Duodenal mucosa (tissue), 2 donors: ENCODE data around the gene TMEM240.

ENCODE experiments used
- H3K27ac ChIP-seq: one replicate; pipeline ENCODE4 v1.7.0; 2013; ENCODE audit warnings: low read depth, low read length
- H3K27me3 ChIP-seq, 2 donors: one replicate each; pipeline ENCODE4 v1.7.0; 2013; ENCODE audit warnings: low read length in 2 of 2, control low read depth in 1 of 2; ENCODE audit not compliant: insufficient read depth in 2 of 2, control insufficient read depth in 1 of 2
- H3K36me3 ChIP-seq, 2 donors: one replicate each; pipeline ENCODE4 v1.7.0; 2013; ENCODE audit warnings: low read length in 2 of 2, control low read depth in 1 of 2; ENCODE audit not compliant: insufficient read depth in 2 of 2, control insufficient read depth in 1 of 2
- H3K4me1 ChIP-seq, 2 donors: one replicate each; pipeline ENCODE4 v1.7.0; 2013; ENCODE audit warnings: low read length in 2 of 2, control low read depth in 1 of 2; ENCODE audit not compliant: insufficient read depth in 2 of 2, control insufficient read depth in 1 of 2
- H3K4me3 ChIP-seq, 2 donors: one replicate each; pipeline ENCODE4 v1.7.0; 2013; ENCODE audit warnings: low read length in 2 of 2, low read depth in 1 of 2
- H3K9ac ChIP-seq, 2 donors: one replicate each; pipeline ENCODE4 v1.7.0; 2013; ENCODE audit warnings: low read length in 2 of 2, low read depth in 1 of 2
- H3K9me3 ChIP-seq, 2 donors: one replicate each; pipeline ENCODE4 v1.7.0; 2013; ENCODE audit warnings: low read length in 2 of 2, control low read depth in 1 of 2; ENCODE audit not compliant: control insufficient read depth in 1 of 2

The TMEM240 gene

DNA sequence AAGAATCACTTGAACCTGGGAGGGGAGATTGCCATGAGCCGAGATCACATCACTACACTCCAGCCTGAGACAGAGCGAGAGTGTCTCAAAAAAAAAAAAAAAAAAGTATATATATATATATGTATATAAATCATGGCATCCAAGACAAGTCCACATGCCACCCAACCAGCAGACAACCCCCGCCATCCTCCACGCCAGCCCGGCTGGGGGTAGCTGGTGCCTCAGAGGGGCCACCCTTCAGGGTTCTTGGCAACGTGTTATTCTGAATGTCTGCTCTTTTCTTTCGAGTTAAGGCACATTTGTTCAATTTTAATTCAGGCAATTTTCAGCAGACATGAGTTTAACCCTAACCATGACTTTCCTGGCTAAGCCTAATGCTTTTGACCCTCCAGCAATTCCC, 9.7 kb upstream of the TMEM240 start:
- H3K36me3 ChIP-seq = peaks cover 0 to 15% of the 10 kb centered on the region in 2 donors
- no peaks in the 10 kb centered on the region for H3K9me3 ChIP-seq
- H3K9ac ChIP-seq = no peak overlapping the region
- no peak overlapping the region for H3K27ac ChIP-seq
- H3K27me3 ChIP-seq = no peaks in the 10 kb centered on the region
- H3K4me1 ChIP-seq = no peaks in the 10 kb centered on the region
- no peak overlapping the region for H3K4me3 ChIP-seq

DNA sequence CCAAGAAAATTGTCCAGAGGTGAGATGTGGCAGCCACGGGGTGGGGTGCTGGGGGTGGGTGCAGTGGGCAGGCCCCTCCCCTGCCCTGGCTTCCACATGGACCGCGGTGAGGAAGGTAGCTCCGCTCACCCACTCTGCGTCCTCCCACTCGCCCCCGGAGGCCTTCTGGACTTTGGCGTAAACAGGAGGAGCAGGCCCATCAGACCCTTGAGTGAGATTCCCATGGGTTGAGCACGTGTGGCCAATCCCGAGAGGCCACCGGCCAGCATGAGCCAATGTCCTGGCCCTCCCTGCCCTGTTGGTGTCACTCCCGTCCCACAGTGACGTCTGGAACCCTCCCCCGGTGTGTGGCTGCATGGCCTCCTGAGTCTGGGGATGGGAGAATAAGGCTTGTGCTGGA, 8.2 kb upstream of the TMEM240 start:
- no peak overlapping the region for H3K9ac ChIP-seq
- peaks cover 0 to 5% of the 10 kb centered on the region in 2 donors for H3K4me1 ChIP-seq
- H3K9me3 ChIP-seq = no peaks in the 10 kb centered on the region
- H3K4me3 ChIP-seq = no peak overlapping the region
- H3K36me3 ChIP-seq = peaks cover 0 to 10% of the 10 kb centered on the region in 2 donors
- no peaks in the 10 kb centered on the region for H3K27me3 ChIP-seq
- H3K27ac ChIP-seq = no peak overlapping the region

DNA sequence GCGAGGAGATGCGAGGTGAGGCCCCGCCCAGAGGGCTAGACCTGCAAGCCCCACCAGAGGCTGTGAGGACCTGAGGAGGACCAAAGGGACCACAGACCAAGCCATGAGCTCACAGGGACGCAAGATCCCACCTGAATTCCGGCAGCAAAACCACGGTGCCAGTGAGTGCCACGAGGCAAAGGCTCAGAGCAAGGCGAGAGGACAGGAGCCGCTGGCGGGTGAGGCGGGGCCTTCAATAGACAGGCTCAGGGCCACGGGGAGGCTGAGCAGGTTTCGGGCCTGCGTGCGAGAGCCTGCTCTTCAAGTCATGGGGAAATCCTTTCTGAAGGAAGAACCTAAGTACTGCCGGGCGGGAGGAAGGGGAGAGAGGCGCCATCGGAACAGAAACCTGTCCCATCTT, 7.1 kb upstream of the TMEM240 start:
- H3K36me3 ChIP-seq = peaks cover 0 to 12% of the 10 kb centered on the region in 2 donors
- no peaks in the 10 kb centered on the region for H3K9me3 ChIP-seq
- H3K9ac ChIP-seq = no peak overlapping the region
- H3K27me3 ChIP-seq = no peaks in the 10 kb centered on the region
- peaks cover 0 to 10% of the 10 kb centered on the region in 2 donors for H3K4me1 ChIP-seq
- H3K4me3 ChIP-seq = no peak overlapping the region
- H3K27ac ChIP-seq = no peak overlapping the region

DNA sequence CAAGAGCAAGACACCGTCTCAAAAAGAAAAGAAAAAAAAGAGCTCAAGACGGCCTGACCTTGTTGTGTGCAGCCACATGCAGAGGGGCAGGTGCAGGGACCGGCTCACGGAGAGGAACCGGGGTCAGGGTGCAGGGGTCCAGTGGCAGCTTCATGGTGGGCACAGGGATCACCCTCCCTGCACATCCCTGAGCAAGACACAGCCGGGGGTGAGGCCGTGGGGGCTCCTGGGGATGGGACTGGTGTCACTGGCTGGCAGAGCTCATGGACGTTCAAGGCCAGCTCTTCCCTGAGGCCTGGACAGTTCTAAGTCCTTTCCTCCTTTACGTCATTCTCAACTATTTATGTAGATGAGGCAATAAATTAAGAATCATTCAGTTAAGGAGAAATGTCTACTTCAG, 6.6 kb upstream of the TMEM240 start:
- H3K27ac ChIP-seq = no peak overlapping the region

DNA sequence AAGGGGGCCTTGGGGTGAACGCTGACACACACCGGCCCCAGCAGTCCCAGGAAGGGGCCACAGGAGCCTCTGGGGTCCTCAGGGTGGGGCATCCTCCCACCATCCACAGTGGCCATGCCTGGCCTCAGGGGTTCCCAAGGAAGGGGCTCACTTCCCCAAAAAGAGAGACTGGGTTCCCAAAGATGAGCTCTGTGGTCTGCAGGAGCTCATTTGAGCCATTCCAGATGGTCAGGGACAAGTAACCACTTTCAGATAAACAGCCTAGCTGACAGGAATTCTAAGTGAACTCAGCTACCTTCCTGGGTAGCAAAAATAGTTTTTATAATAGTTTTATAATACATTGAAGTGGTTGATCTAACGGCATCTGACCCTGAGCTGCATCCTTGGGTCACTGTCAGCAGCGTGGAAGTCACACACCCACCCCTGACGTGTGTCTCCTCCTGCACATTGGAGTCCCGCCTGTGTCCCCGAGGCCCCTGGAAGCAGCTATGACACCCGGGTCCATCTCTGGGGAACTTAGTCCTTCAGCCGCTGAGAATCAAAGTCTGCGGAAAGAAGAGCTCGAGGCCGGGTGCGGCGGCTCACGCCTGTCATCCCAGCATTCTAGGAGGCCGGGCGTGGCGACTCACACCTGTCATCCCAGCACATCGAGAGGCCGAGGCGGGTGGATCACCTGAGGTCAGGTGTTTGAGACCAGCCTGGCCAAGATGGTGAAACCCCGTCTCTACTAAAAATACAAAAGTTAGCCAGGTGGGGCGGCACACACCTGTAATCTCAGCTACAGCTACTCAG, 5.7 kb upstream of the TMEM240 start:
- Histone ChIP-seq H3K9me3 (no peaks in the 10 kb centered on the region), H3K9ac (no peak overlapping the region), H3K27ac (no peak overlapping the region), H3K27me3 (no peaks in the 10 kb centered on the region), H3K4me1 (peaks cover 0 to 10% of the 10 kb centered on the region in 2 donors), H3K4me3 (no peak overlapping the region), H3K36me3 (peaks cover 0 to 19% of the 10 kb centered on the region in 2 donors)

More for the DNA sequence above, 6.6 kb upstream of the TMEM240 start:
- H3K4me1 ChIP-seq = peaks cover 0 to 10% of the 10 kb centered on the region in 2 donors
- no peaks in the 10 kb centered on the region for H3K27me3 ChIP-seq
- no peak overlapping the region for H3K9ac ChIP-seq
- peaks cover 0 to 15% of the 10 kb centered on the region in 2 donors for H3K36me3 ChIP-seq
- no peak overlapping the region for H3K4me3 ChIP-seq
- H3K9me3 ChIP-seq = no peaks in the 10 kb centered on the region

DNA sequence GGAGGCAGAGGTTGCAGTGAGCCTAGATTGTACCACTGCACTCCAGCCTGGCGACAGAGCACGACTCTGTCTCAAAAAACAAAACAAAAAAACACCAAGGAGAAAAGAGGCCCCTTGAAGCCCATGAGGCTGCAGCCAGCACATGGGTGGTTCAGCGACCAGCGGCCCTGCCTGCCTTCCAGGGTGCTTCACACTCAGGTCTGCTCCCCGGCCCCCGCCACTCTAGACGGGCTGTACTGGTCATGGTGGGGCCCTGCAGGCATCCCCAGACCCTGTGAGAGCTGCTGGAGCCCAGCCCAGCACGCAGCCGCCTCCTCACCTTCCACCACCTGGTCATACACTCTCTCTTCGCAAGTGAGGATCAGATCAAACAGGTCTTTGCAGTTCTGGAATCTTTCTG, 4.1 kb upstream of the TMEM240 start:
- no peak overlapping the region for H3K9ac ChIP-seq
- H3K9me3 ChIP-seq = no peaks in the 10 kb centered on the region
- no peak overlapping the region for H3K27ac ChIP-seq
- no peak overlapping the region for H3K4me3 ChIP-seq
- peaks cover 0 to 22% of the 10 kb centered on the region in 2 donors for H3K36me3 ChIP-seq
- peaks cover 0 to under 1% of the 10 kb centered on the region in 2 donors for H3K27me3 ChIP-seq
- H3K4me1 ChIP-seq = peaks cover 0 to 10% of the 10 kb centered on the region in 2 donors

DNA sequence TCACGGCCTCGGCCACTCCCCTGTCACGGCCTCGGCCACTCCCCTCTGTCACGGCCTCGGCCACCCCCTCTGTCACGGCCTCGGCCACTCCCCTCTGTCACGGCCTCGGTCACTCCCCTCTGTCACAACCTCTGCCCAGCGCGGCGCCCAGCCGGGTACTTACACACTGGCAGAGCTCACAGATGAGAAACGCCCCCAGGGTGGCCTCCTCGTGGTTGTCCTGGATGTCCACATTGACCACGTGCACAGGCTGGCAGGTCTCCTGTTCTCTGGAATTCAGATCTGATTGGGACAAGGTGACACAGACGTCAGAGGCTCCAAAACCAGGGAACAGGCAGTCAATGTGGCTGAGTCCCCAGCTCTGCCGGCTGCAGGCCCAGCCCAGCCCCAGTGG, 3.3 kb upstream of the TMEM240 start:
- Histone ChIP-seq H3K27me3 (peaks cover 0 to 4% of the 10 kb centered on the region in 2 donors), H3K4me1 (peaks cover 0 to 10% of the 10 kb centered on the region in 2 donors), H3K36me3 (peaks cover 0 to 22% of the 10 kb centered on the region in 2 donors), H3K9ac (no peak overlapping the region), H3K27ac (no peak overlapping the region), H3K4me3 (no peak overlapping the region), H3K9me3 (no peaks in the 10 kb centered on the region)

DNA sequence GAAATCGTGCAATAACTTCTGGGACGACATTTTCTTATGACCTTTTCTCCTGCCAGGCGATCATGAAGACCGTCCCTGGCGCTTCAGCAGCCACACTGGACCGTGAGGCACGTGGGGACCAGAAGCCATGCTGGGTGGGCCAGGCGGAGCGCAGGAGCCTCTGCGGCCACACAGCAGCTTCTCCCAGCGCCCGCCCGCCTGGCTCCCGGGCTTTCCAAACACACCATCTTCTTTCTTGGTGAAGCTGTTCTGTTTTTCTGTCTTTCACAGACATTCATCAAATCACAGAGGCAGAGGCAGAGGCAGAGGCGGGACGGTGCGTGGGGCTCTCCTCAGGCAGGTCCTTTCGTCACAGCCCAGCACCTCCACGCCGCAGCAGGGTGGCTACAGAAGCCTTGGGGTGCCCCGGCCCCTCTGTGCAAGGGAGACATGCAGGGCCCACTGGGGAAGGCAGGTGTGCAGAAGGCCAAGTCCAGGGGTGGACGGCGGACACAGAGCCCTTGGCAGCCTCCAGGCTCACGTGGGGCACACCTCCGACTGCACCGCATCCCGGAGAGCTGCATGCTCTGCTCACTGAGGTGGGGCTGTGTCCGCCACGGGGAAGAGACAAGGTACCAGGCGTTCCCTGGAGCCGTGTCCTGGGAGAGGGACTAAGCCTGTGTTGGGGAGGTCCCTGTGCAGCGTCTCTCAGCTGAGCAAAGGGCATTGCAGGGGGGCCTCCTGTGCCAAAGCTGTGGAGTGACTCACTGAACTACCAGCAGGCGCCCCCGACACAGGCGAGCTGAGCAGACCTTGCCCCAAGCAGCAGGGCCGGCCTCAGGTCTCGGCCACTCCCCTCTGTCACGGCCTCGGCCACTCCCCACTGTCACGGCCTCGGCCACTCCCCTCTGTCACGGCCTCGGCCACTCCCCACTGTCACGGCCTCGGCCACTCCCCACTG, 2.6 kb upstream of the TMEM240 start:
- H3K4me3 ChIP-seq = no peak overlapping the region
- no peaks in the 10 kb centered on the region for H3K9me3 ChIP-seq
- peaks cover 0 to 10% of the 10 kb centered on the region in 2 donors for H3K4me1 ChIP-seq

DNA sequence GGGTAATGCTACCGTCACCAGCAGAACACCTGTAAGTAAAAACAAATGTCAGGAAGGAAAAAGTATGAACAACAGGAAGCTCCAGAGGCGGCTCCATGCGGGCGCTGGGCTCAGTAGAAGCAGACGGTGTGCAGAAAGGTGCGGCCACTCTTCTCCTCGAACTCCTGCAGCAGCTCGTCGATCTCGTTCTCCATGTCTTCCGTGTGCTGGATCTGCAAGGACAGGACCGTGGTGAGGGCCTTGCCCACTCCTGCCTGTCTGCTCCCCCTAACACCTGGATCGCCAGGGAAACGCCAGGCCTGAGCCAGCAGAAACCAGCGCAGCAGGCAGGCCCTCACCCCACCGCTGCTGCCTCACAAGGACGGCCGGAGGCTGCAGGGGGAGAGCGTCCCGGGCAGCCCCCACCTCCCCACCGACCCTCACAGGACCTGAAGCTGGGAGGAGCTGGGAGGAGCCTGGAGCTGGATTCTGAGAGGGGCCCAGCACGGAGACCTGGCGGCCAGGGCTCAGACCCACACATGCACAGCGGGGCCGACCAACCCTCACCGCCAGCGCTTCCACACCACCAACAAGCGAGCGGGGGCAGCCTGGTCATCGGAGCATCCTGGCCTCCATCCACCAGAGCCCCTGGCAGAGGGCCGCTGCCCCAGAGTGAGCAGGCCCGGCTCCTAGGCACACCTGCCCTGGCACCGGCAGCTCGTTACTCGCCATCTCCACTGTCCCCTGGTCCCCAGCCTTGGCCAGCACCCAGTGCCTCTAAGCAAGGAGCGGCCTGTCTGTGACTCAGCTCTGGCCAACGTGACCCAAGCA, 1.7 kb upstream of the TMEM240 start:
- Histone ChIP-seq H3K27me3 (peaks cover 0 to 4% of the 10 kb centered on the region in 2 donors), H3K9ac (no peak overlapping the region), H3K9me3 (no peaks in the 10 kb centered on the region), H3K36me3 (peaks cover 0 to 24% of the 10 kb centered on the region in 2 donors), H3K27ac (no peak overlapping the region), H3K4me1 (peaks cover 0 to 10% of the 10 kb centered on the region in 2 donors), H3K4me3 (no peak overlapping the region)

More for the DNA sequence above, 2.6 kb upstream of the TMEM240 start:
- no peak overlapping the region for H3K9ac ChIP-seq
- H3K27me3 ChIP-seq = peaks cover 0 to 4% of the 10 kb centered on the region in 2 donors
- peaks cover 0 to 22% of the 10 kb centered on the region in 2 donors for H3K36me3 ChIP-seq
- no peak overlapping the region for H3K27ac ChIP-seq
